GM21360 (cell line): ENCODE results near the gene IQGAP2.
"Not testable (repeated sequence)": the region's sequence is repeated elsewhere in the genome, so short reads cannot be mapped to it uniquely, and the experiment has no call there.

Experiments
- ATAC-seq: cut with Tn5 transposase; IDR thresholded peaks from one replicate; pipeline ENCODE4 v1.9.1; 2021; ENCODE audit warnings: mild to moderate bottlenecking, moderate library complexity; ENCODE audit not compliant: unreplicated experiment

Gene IQGAP2

GRCh38 chr5:76529464-76530344, 126.6 kb downstream of the IQGAP2 start:
- no peak for ATAC-seq

- ATAC-seq, result no peak
Observed at GRCh38 chr5:76532052-76532451, 129.0 kb downstream of the IQGAP2 start.

GRCh38 chr5:76532973-76533372, 129.9 kb downstream of the IQGAP2 start:
- ATAC-seq, result no peak

GRCh38 chr5:76535577-76535976, 132.5 kb downstream of the IQGAP2 start:
- no peak for ATAC-seq

GRCh38 chr5:76537073-76537543, 134.0 kb downstream of the IQGAP2 start:
- no peak for ATAC-seq

- no peak for ATAC-seq
Observed at GRCh38 chr5:76542241-76542640, 139.2 kb downstream of the IQGAP2 start.

GRCh38 chr5:76542887-76543690, 140.0 kb downstream of the IQGAP2 start:
- ATAC-seq, result no peak

GRCh38 chr5:76544268-76544926, 141.3 kb downstream of the IQGAP2 start:
- no peak for ATAC-seq

GRCh38 chr5:76545184-76545583, 142.1 kb downstream of the IQGAP2 start:
- ATAC-seq, result no peak

GRCh38 chr5:76546497-76547102, 143.5 kb downstream of the IQGAP2 start:
- ATAC-seq, result peak; percentile 29

GRCh38 chr5:76547242-76547890, 144.3 kb downstream of the IQGAP2 start:
- peak; percentile 72 for ATAC-seq

- ATAC-seq, result no peak
Observed at GRCh38 chr5:76547891-76548524, 144.9 kb downstream of the IQGAP2 start.

GRCh38 chr5:76548525-76549229, 145.6 kb downstream of the IQGAP2 start:
- no peak for ATAC-seq

- not testable (repeated sequence) for ATAC-seq
Observed at GRCh38 chr5:76550881-76551280, 147.8 kb downstream of the IQGAP2 start.

- ATAC-seq, result no peak
Observed at GRCh38 chr5:76552546-76552945, 149.5 kb downstream of the IQGAP2 start.

- no peak for ATAC-seq
Observed at GRCh38 chr5:76553251-76553650, 150.2 kb downstream of the IQGAP2 start.

- no peak for ATAC-seq
Observed at GRCh38 chr5:76555114-76555513, 152.0 kb downstream of the IQGAP2 start.

- ATAC-seq, result no peak
Observed at GRCh38 chr5:76555717-76556116, 152.6 kb downstream of the IQGAP2 start.

- ATAC-seq, result peak; percentile 91
Observed at GRCh38 chr5:76556511-76557221, 153.6 kb downstream of the IQGAP2 start.
